DMS114 treated with DMSO at 0.1 percent for 48 hours (cell line): ENCODE measurements around the gene MYO7B.

Source experiments
- DNase-seq: peaks from one replicate; lab custom pipeline; 2025; ENCODE audit not compliant: unreplicated experiment; lab: John Stamatoyannopoulos, UW

Gene MYO7B

GRCh38 chr2:127624320-127624755 lies 88.9 kb downstream of the MYO7B start:
- DNase-seq = no peak

- DNase-seq = no peak
Measured at GRCh38 chr2:127624756-127625571, 89.5 kb downstream of the MYO7B start.

- DNase-seq = no peak
Measured at GRCh38 chr2:127625572-127625951, 90.1 kb downstream of the MYO7B start.

- DNase-seq = no peak
Measured at GRCh38 chr2:127626175-127626574, 90.7 kb downstream of the MYO7B start.

GRCh38 chr2:127626917-127627739 lies 91.6 kb downstream of the MYO7B start:
- no peak for DNase-seq

GRCh38 chr2:127627740-127628571 lies 92.5 kb downstream of the MYO7B start:
- no peak for DNase-seq

- no peak for DNase-seq
Measured at GRCh38 chr2:127628767-127629614, 93.5 kb downstream of the MYO7B start.

GRCh38 chr2:127629637-127630036 lies 94.2 kb downstream of the MYO7B start:
- DNase-seq = no peak

- DNase-seq = no peak
Measured at GRCh38 chr2:127630096-127630863, 94.8 kb downstream of the MYO7B start.

GRCh38 chr2:127630864-127631540 lies 95.5 kb downstream of the MYO7B start:
- no peak for DNase-seq

- DNase-seq = no peak
Measured at GRCh38 chr2:127631541-127631996, 96.1 kb downstream of the MYO7B start.

- DNase-seq = no peak
Measured at GRCh38 chr2:127631997-127632581, 96.6 kb downstream of the MYO7B start.

- no peak for DNase-seq
Measured at GRCh38 chr2:127632592-127633489, 97.4 kb downstream of the MYO7B start.

- DNase-seq = no peak
Measured at GRCh38 chr2:127633556-127634065, 98.1 kb downstream of the MYO7B start.

GRCh38 chr2:127634066-127634617 lies 98.7 kb downstream of the MYO7B start:
- DNase-seq = no peak

GRCh38 chr2:127634626-127635379 lies 99.3 kb downstream of the MYO7B start:
- DNase-seq = no peak
